ENCODE data around the gene PCDHGA4. TPM values are rescaled to one million over a fixed set of nuclear protein-coding genes. Genes with fewer than 3 reads are reported as not detected.

PCDHGA4 gene
- total RNA-seq, 1 donor from 2014 or later, result 2.8 TPM

DNA sequence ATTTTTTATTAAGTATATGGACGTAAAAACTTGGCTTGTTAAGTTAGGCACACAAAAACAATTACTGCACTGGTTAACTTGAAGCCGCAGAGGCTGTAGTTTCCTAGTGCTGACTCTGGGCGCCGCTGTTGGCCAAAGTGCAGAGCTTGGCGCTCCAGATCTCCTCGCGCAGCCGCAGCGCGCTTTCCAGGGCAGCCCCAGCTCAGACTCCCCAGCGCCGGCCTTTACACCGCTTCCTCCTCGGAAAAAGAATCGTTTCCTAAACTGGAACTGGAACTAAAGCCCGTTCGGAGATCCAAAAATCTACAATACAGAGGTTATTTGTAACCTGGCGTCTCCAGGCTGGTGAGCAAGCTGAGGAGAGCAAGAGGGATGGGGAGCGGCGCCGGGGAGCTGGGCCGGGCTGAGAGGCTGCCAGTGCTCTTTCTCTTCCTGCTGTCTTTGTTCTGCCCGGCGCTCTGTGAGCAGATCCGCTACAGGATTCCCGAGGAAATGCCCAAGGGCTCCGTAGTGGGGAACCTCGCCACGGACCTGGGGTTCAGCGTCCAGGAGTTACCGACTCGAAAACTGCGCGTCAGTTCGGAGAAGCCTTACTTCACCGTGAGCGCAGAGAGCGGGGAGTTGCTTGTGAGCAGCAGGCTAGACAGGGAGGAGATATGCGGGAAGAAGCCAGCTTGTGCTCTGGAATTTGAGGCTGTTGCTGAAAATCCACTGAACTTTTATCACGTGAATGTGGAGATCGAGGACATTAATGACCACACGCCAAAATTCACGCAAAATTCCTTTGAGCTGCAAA is 43.1 kb downstream of the PCDHGA4 start, which contains the start of gene PCDHGB5:
TSS of gene PCDHGB5 (plus strand) at position 192 of the 796 bp plus-strand sequence. CDS start at position 373, 181 bp downstream.

DNA sequence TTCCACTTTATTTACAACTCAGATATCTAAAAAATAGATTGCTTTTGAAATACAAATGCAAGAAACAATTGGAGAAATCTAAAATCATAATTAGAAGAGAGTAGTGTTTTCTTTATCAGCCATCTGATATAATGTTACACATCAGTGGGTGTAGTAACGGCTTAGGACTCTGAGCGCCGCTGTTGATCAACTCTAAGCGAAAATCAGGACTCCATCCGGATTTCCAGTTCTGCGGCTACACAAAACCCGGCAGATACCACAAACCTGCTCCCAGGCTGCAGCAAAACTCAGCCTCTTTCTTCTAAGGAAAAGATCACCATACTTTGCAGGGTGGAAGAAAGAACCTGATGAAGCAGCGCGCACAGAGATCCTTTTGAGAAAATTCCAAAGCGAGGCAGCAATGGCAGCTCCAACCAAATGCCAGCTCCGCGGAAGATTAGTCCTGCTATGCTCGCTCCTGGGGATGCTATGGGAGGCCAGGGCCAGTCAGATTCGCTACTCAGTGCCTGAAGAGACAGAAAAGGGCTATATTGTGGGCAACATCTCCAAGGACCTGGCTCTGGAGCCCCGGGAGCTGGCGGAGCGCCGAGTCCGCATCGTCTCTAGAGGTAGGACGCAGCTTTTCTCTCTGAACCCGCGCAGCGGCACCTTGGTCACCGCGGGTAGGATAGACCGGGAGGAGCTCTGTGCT is 47.9 kb downstream of the PCDHGA4 start, which contains the start of gene PCDHGA9:
TSS of gene PCDHGA9 (plus strand) at position 226 of the 691 bp plus-strand sequence. CDS start at position 401, 175 bp downstream.

Other genes with a start within 250 kb of the PCDHGA4 start
- 0.07 and 0.10 TPM in 2 replicates for gene PCDHB4, start 233.2 kb upstream of the PCDHGA4 start, total RNA-seq
- 0.15 and 0.47 TPM in 2 replicates for gene PCDHB5, start 219.8 kb upstream of the PCDHGA4 start, total RNA-seq
- not detected in 2 replicates for gene PCDHB6, start 205.0 kb upstream of the PCDHGA4 start, total RNA-seq
- gene PCDHB7, start 182.4 kb upstream of the PCDHGA4 start, total RNA-seq, result 0.05 and 0.07 TPM in 2 replicates
- 0.25 TPM in 1 of 2 replicates, not detected in the other for gene PCDHB8, start 177.2 kb upstream of the PCDHGA4 start, total RNA-seq
- under 0.01 and 0.25 TPM in 2 replicates for gene PCDHB16, start 172.6 kb upstream of the PCDHGA4 start, total RNA-seq
- 0.15 and 0.27 TPM in 2 replicates for gene PCDHB9, start 167.9 kb upstream of the PCDHGA4 start, total RNA-seq
- gene PCDHB10, start 162.7 kb upstream of the PCDHGA4 start, total RNA-seq, result 0.53 and 0.59 TPM in 2 replicates
- not detected in 2 replicates for gene PCDHB11, start 155.4 kb upstream of the PCDHGA4 start, total RNA-seq
- gene PCDHB12, start 146.3 kb upstream of the PCDHGA4 start, total RNA-seq, result 0.05 and 0.13 TPM in 2 replicates
- 0.30 and 0.33 TPM in 2 replicates for gene PCDHB13, start 141.1 kb upstream of the PCDHGA4 start, total RNA-seq
- 0.20 and 0.30 TPM in 2 replicates for gene PCDHB14, start 131.7 kb upstream of the PCDHGA4 start, total RNA-seq
- gene PCDHB15, start 109.6 kb upstream of the PCDHGA4 start, total RNA-seq, result 0.15 and 0.40 TPM in 2 replicates
- gene SLC25A2, start 51.0 kb upstream of the PCDHGA4 start, total RNA-seq, result 0.15 TPM in 1 of 2 replicates, not detected in the other
- gene TAF7, start 34.2 kb upstream of the PCDHGA4 start, total RNA-seq, result 44.8 and 50.7 TPM in 2 replicates
- gene PCDHGA1, start 24.5 kb upstream of the PCDHGA4 start, total RNA-seq, result 0.20 and 0.59 TPM in 2 replicates
- 0.73 and 0.79 TPM in 2 replicates for gene PCDHGA2, start 16.3 kb upstream of the PCDHGA4 start, total RNA-seq
- gene PCDHGA3, start 11.2 kb upstream of the PCDHGA4 start, total RNA-seq, result 0.13 and 0.49 TPM in 2 replicates
- gene PCDHGB1, start 4.9 kb upstream of the PCDHGA4 start, total RNA-seq, result 0.44 and 0.60 TPM in 2 replicates
- 2.9 and 3.3 TPM in 2 replicates for gene PCDHGB2, start 5.0 kb downstream of the PCDHGA4 start, total RNA-seq
- 0.53 and 0.79 TPM in 2 replicates for gene PCDHGA5, start 9.1 kb downstream of the PCDHGA4 start, total RNA-seq
- 0.67 and 1.4 TPM in 2 replicates for gene PCDHGB3, start 15.2 kb downstream of the PCDHGA4 start, total RNA-seq
- 0.73 and 1.2 TPM in 2 replicates for gene PCDHGA6, start 18.9 kb downstream of the PCDHGA4 start, total RNA-seq
- gene PCDHGA7, start 27.7 kb downstream of the PCDHGA4 start, total RNA-seq, result 0.80 and 1.1 TPM in 2 replicates
- gene PCDHGB4, start 32.7 kb downstream of the PCDHGA4 start, total RNA-seq, result 3.3 and 4.2 TPM in 2 replicates
- gene PCDHGA8, start 37.6 kb downstream of the PCDHGA4 start, total RNA-seq, result 0.15 and 0.33 TPM in 2 replicates
- gene PCDHGB5, start 42.9 kb downstream of the PCDHGA4 start, total RNA-seq, result 7.9 and 8.3 TPM in 2 replicates
- 1.2 and 1.8 TPM in 2 replicates for gene PCDHGA9, start 47.8 kb downstream of the PCDHGA4 start, total RNA-seq
- 0.73 and 1.2 TPM in 2 replicates for gene PCDHGB6, start 53.0 kb downstream of the PCDHGA4 start, total RNA-seq
- gene PCDHGA10, start 58.0 kb downstream of the PCDHGA4 start, total RNA-seq, result 1.7 and 2.6 TPM in 2 replicates
- gene PCDHGB7, start 62.7 kb downstream of the PCDHGA4 start, total RNA-seq, result 3.1 and 5.3 TPM in 2 replicates
- 4.4 and 4.6 TPM in 2 replicates for gene PCDHGA11, start 66.0 kb downstream of the PCDHGA4 start, total RNA-seq
- gene PCDHGA12, start 75.5 kb downstream of the PCDHGA4 start, total RNA-seq, result 4.7 and 5.9 TPM in 2 replicates
- gene PCDHGC3, start 120.9 kb downstream of the PCDHGA4 start, total RNA-seq, result 18.0 and 18.2 TPM in 2 replicates
- gene PCDHGC4, start 130.0 kb downstream of the PCDHGA4 start, total RNA-seq, result 0.20 and 0.44 TPM in 2 replicates
- 0.15 and 0.20 TPM in 2 replicates for gene PCDHGC5, start 134.1 kb downstream of the PCDHGA4 start, total RNA-seq